ENCODE results near the gene FAM149A. TPM values are rescaled to one million over a fixed set of nuclear protein-coding genes. Genes with fewer than 3 reads are reported as not detected.

Gene FAM149A
- total and polyA plus RNA-seq, 2 donors (not counting 1 experiment from before 2014, with no cell fraction given), result 5.6 to 9.4 TPM

DNA sequence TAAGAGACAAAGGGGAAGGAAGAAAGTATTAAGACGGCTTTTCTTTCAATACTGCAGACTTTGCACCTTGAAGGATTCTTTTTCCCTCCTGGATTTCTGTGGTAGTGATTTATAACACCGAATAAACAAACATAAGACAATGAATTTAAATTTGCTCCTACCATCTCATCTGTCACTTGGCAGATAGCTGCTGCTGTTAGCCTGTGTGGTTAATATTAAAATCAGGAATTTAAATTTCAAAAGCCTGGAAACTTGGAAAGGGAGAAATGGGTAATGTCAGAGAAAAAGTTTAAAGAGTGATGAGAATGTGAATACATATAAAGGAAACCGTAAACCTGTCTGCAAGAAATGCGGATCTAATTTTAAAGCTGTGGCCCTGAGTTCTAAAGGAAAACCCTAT lies 3.4 kb downstream of the FAM149A start:
- Histone ChIP-seq H3K4me3 (replicated peaks in 1 of 4; ENCODE audit: control extremely low read depth in 1 of 4, insufficient read depth in 1 of 4, low read depth in 3 of 4, low read length in 4 of 4) (no peak overlapping the region), H3K27me3 (ENCODE audit: control insufficient read depth, insufficient read depth, low read length) (peaks cover 14% of the 10 kb centered on the region), H4K20me1 (ENCODE audit: control insufficient read depth, extremely low read depth, insufficient read depth, low read length) (no peaks in the 10 kb centered on the region), H3K27ac (ENCODE audit: insufficient read depth, low read length) (no peak overlapping the region), H3K9me3 (ENCODE audit: control insufficient read depth, insufficient read depth, low read depth, low read length) (no peaks in the 10 kb centered on the region), H2AFZ (ENCODE audit: low read length) (no peak overlapping the region), H3K9ac (ENCODE audit: insufficient read depth, low read length) (no peak overlapping the region), H3K4me1 (ENCODE audit: control insufficient read depth, extremely low read depth, insufficient read depth, low read length) (no peaks in the 10 kb centered on the region), H3K36me3 (ENCODE audit: control insufficient read depth, insufficient read depth, low read length) (no peaks in the 10 kb centered on the region), H3K4me2 (ENCODE audit: extremely low read depth, insufficient read depth, low read length) (no peak overlapping the region), H3K79me2 (ENCODE audit: control insufficient read depth, insufficient read depth, low read length) (no peaks in the 10 kb centered on the region)
- DNase-seq (ENCODE audit: low read depth in 2 of 2), result no peak
- TF ChIP-seq, protein P1, sequence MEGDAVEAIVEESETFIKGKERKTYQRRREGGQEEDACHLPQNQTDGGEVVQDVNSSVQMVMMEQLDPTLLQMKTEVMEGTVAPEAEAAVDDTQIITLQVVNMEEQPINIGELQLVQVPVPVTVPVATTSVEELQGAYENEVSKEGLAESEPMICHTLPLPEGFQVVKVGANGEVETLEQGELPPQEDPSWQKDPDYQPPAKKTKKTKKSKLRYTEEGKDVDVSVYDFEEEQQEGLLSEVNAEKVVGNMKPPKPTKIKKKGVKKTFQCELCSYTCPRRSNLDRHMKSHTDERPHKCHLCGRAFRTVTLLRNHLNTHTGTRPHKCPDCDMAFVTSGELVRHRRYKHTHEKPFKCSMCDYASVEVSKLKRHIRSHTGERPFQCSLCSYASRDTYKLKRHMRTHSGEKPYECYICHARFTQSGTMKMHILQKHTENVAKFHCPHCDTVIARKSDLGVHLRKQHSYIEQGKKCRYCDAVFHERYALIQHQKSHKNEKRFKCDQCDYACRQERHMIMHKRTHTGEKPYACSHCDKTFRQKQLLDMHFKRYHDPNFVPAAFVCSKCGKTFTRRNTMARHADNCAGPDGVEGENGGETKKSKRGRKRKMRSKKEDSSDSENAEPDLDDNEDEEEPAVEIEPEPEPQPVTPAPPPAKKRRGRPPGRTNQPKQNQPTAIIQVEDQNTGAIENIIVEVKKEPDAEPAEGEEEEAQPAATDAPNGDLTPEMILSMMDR (conservative IDR thresholded peaks at IDR 0.05 in 1 of 2, IDR thresholded peaks at IDR 0.05 in 1 of 2; ENCODE audit: low read depth in 1 of 2, low read length in 2 of 2), result no peak
- TF ChIP-seq EZH2 (IDR thresholded peaks at IDR 0.05; ENCODE audit: low read length, missing control alignments), result no peak

DNA sequence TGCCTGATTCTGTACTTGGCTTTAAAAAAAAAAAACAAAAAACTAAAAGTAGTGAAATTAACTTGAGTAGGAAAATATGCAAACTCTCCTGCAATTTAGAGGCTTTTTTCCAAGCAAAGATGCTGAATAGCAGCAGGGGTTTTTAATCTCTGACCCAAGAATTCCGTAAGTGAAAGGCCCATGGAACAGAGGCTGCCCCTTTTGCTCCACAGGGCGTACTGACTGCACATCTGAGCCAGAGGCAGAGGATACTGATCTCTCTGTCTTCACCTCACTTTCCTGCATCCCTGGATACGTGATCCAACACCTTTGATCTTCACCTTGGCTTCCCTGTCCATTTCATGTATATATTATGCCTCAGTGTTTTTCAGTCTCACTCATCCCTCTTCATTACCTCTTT lies 3.9 kb downstream of the FAM149A start:
- Histone ChIP-seq H3K4me1 (ENCODE audit: control insufficient read depth, extremely low read depth, insufficient read depth, low read length) (no peaks in the 10 kb centered on the region), H4K20me1 (ENCODE audit: control insufficient read depth, extremely low read depth, insufficient read depth, low read length) (no peaks in the 10 kb centered on the region), H3K9ac (ENCODE audit: insufficient read depth, low read length) (no peak overlapping the region), H3K9me3 (ENCODE audit: control insufficient read depth, insufficient read depth, low read depth, low read length) (no peaks in the 10 kb centered on the region), H3K27me3 (ENCODE audit: control insufficient read depth, insufficient read depth, low read length) (peaks cover 14% of the 10 kb centered on the region), H3K79me2 (ENCODE audit: control insufficient read depth, insufficient read depth, low read length) (no peaks in the 10 kb centered on the region), H2AFZ (ENCODE audit: low read length) (no peak overlapping the region), H3K36me3 (ENCODE audit: control insufficient read depth, insufficient read depth, low read length) (no peaks in the 10 kb centered on the region), H3K4me2 (ENCODE audit: extremely low read depth, insufficient read depth, low read length) (no peak overlapping the region), H3K4me3 (replicated peaks in 1 of 4; ENCODE audit: control extremely low read depth in 1 of 4, insufficient read depth in 1 of 4, low read depth in 3 of 4, low read length in 4 of 4) (no peak overlapping the region), H3K27ac (ENCODE audit: insufficient read depth, low read length) (no peak overlapping the region)
- TF ChIP-seq, protein P1 (conservative IDR thresholded peaks at IDR 0.05 in 1 of 2, IDR thresholded peaks at IDR 0.05 in 1 of 2; ENCODE audit: low read depth in 1 of 2, low read length in 2 of 2), result no peak
- no peak for TF ChIP-seq EZH2 (IDR thresholded peaks at IDR 0.05; ENCODE audit: low read length, missing control alignments)
- no peak for DNase-seq (ENCODE audit: low read depth in 2 of 2)

DNA sequence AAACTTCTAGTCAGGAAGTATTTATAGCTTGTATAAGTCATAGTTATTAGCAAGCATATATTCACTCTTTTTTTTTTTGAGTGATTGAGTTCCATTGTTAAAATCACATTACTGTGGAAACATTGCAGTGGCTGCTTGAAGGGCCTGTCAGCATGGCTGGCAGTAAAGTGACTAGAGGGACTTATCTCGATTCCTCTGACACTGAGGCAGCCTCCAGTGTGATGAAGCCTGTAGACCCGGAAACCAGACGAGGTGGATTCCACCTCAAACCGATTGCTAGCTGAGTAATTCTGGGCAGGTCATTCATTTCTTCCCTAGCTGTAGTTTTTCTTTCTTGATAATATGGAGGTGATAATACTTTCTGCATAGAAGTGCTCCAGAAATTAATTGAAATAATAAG lies 4.7 kb downstream of the FAM149A start:
- Histone ChIP-seq H2AFZ (ENCODE audit: low read length) (no peak overlapping the region), H3K4me1 (ENCODE audit: control insufficient read depth, extremely low read depth, insufficient read depth, low read length) (no peaks in the 10 kb centered on the region), H3K9me3 (ENCODE audit: control insufficient read depth, insufficient read depth, low read depth, low read length) (no peaks in the 10 kb centered on the region), H3K4me3 (replicated peaks in 1 of 4; ENCODE audit: control extremely low read depth in 1 of 4, insufficient read depth in 1 of 4, low read depth in 3 of 4, low read length in 4 of 4) (no peak overlapping the region), H3K27me3 (ENCODE audit: control insufficient read depth, insufficient read depth, low read length) (peaks cover 14% of the 10 kb centered on the region), H3K4me2 (ENCODE audit: extremely low read depth, insufficient read depth, low read length) (no peak overlapping the region), H3K36me3 (ENCODE audit: control insufficient read depth, insufficient read depth, low read length) (no peaks in the 10 kb centered on the region), H4K20me1 (ENCODE audit: control insufficient read depth, extremely low read depth, insufficient read depth, low read length) (no peaks in the 10 kb centered on the region), H3K9ac (ENCODE audit: insufficient read depth, low read length) (no peak overlapping the region), H3K79me2 (ENCODE audit: control insufficient read depth, insufficient read depth, low read length) (no peaks in the 10 kb centered on the region), H3K27ac (ENCODE audit: insufficient read depth, low read length) (no peak overlapping the region)
- TF ChIP-seq, protein P1 (conservative IDR thresholded peaks at IDR 0.05 in 1 of 2, IDR thresholded peaks at IDR 0.05 in 1 of 2; ENCODE audit: low read depth in 1 of 2, low read length in 2 of 2), result no peak
- TF ChIP-seq EZH2 (IDR thresholded peaks at IDR 0.05; ENCODE audit: low read length, missing control alignments), result no peak
- DNase-seq (ENCODE audit: low read depth in 2 of 2), result no peak
